HL-60 (cell line): ENCODE data around the gene HBZ.

Experiments
- CTCF ChIP-seq: IDR thresholded peaks from one replicate; pipeline ENCODE4 v1.5.1; 2011; ENCODE audit warnings: low read length, control low read depth, inconsistent platforms; ENCODE audit not compliant: insufficient read depth
- GABPA ChIP-seq: IDR thresholded peaks from 2 replicates; pipeline ENCODE4 v1.6.1; 2012; ENCODE audit warnings: low read depth
- POLR2AphosphoS5 ChIP-seq: IDR thresholded peaks from 2 replicates; pipeline ENCODE4 v1.6.1; 2012; ENCODE audit warnings: low read depth
- REST ChIP-seq: IDR thresholded peaks from 2 replicates; pipeline ENCODE4 v1.6.1; 2012; ENCODE audit warnings: low read depth; ENCODE audit not compliant: insufficient replicate concordance
- SPI1 ChIP-seq: IDR thresholded peaks from 2 replicates; pipeline ENCODE4 v1.6.1; 2012; ENCODE audit warnings: low read depth, mild to moderate bottlenecking, borderline replicate concordance

- TF ChIP-seq SPI1 (no peak), CTCF (no peak), POLR2AphosphoS5 (no peak), REST (no peak), GABPA (no peak)
Measured at GRCh38 chr16:146646-147045, 5.8 kb upstream of the HBZ start.
